ENCODE measurements around the gene KMT2C.
"Not testable (repeated sequence)": the region's sequence is repeated elsewhere in the genome, so short reads cannot be mapped to it uniquely, and the experiment has no call there.

The KMT2C gene

GRCh38 chr7:152424348-152425108, 11.3 kb downstream of the KMT2C start:
- TF ChIP-seq CTCF (IDR thresholded peaks at IDR 0.05; ENCODE audit: low read length): no peak
- no peak for TF ChIP-seq EZH2 (IDR thresholded peaks at IDR 0.05; ENCODE audit: borderline replicate concordance, low read length)
- no peak overlapping the region for H3K27ac ChIP-seq (ENCODE audit: low read depth, low read length, poor library complexity, severe bottlenecking)
- peaks cover 8% of the 10 kb centered on the region for H3K4me1 ChIP-seq (ENCODE audit: insufficient read depth, low read length, severe bottlenecking)
- no peaks in the 10 kb centered on the region for H3K27me3 ChIP-seq (ENCODE audit: insufficient read depth, low read length)
- H3K4me3 ChIP-seq (ENCODE audit: low read depth, low read length, poor library complexity, severe bottlenecking): no peak overlapping the region
- H3K79me2 ChIP-seq (ENCODE audit: insufficient read depth, low read length): peaks cover 100% of the 10 kb centered on the region
- no peak overlapping the region for H3K9ac ChIP-seq (ENCODE audit: low read length)
- H3K9me3 ChIP-seq (ENCODE audit: low read length): peaks cover 28% of the 10 kb centered on the region
- no peak overlapping the region for H2AFZ ChIP-seq (ENCODE audit: low read length)
- peaks cover 3% of the 10 kb centered on the region; the same call in 1 of the 2 replicates for H4K20me1 ChIP-seq (ENCODE audit: insufficient read depth, low read length)
- peaks cover 50% of the 10 kb centered on the region for H3K36me3 ChIP-seq (ENCODE audit: insufficient read depth, low read length)
- no peaks in the 10 kb centered on the region for H3K9me2 ChIP-seq (ENCODE audit: low read depth, low read length)
- H3F3A ChIP-seq (ENCODE audit: insufficient read depth, low read length): no peaks in the 10 kb centered on the region
- H3K4me2 ChIP-seq (ENCODE audit: low read length): no peak overlapping the region

- Histone ChIP-seq H3K27me3 (ENCODE audit: insufficient read depth, low read length) (no peaks in the 10 kb centered on the region), H3K9me2 (ENCODE audit: low read depth, low read length) (no peaks in the 10 kb centered on the region), H3F3A (ENCODE audit: insufficient read depth, low read length) (no peaks in the 10 kb centered on the region), H3K79me2 (ENCODE audit: insufficient read depth, low read length) (peaks cover 100% of the 10 kb centered on the region), H3K4me1 (ENCODE audit: insufficient read depth, low read length, severe bottlenecking) (peaks cover 4% of the 10 kb centered on the region), H3K36me3 (ENCODE audit: insufficient read depth, low read length) (peaks cover 54% of the 10 kb centered on the region), H2AFZ (ENCODE audit: low read length) (no peak overlapping the region), H3K9me3 (ENCODE audit: low read length) (peaks cover 28% of the 10 kb centered on the region), H3K27ac (ENCODE audit: low read depth, low read length, poor library complexity, severe bottlenecking) (no peak overlapping the region), H3K4me2 (ENCODE audit: low read length) (no peak overlapping the region), H3K4me3 (ENCODE audit: low read depth, low read length, poor library complexity, severe bottlenecking) (no peak overlapping the region), H4K20me1 (ENCODE audit: insufficient read depth, low read length) (peaks cover 3% of the 10 kb centered on the region; the same call in 1 of the 2 replicates), H3K9ac (ENCODE audit: low read length) (no peak overlapping the region)
- TF ChIP-seq EZH2 (IDR thresholded peaks at IDR 0.05; ENCODE audit: borderline replicate concordance, low read length) (no peak), CTCF (IDR thresholded peaks at IDR 0.05; ENCODE audit: low read length) (no peak)
Observed at GRCh38 chr7:152423991-152424347, 11.8 kb downstream of the KMT2C start.

- H3K4me3 ChIP-seq (ENCODE audit: low read depth, low read length, poor library complexity, severe bottlenecking); H3K9ac ChIP-seq (ENCODE audit: low read length); H3K4me1 ChIP-seq (ENCODE audit: insufficient read depth, low read length, severe bottlenecking); H3K27me3 ChIP-seq (ENCODE audit: insufficient read depth, low read length); H3K27ac ChIP-seq (ENCODE audit: low read depth, low read length, poor library complexity, severe bottlenecking); H4K20me1 ChIP-seq (ENCODE audit: insufficient read depth, low read length); H3K9me2 ChIP-seq (ENCODE audit: low read depth, low read length); H2AFZ ChIP-seq (ENCODE audit: low read length); H3F3A ChIP-seq (ENCODE audit: insufficient read depth, low read length); H3K4me2 ChIP-seq (ENCODE audit: low read length): not testable (repeated sequence)
- H3K36me3 ChIP-seq (ENCODE audit: insufficient read depth, low read length): peaks cover 61% of the 10 kb centered on the region
- H3K79me2 ChIP-seq (ENCODE audit: insufficient read depth, low read length): peaks cover 100% of the 10 kb centered on the region
- peaks cover 28% of the 10 kb centered on the region for H3K9me3 ChIP-seq (ENCODE audit: low read length)
Observed at GRCh38 chr7:152423171-152423570, 12.6 kb downstream of the KMT2C start.

GRCh38 chr7:152420950-152421349, 14.9 kb downstream of the KMT2C start:
- not testable (repeated sequence) for H4K20me1 ChIP-seq (ENCODE audit: insufficient read depth, low read length); H3K4me2 ChIP-seq (ENCODE audit: low read length); H3K27me3 ChIP-seq (ENCODE audit: insufficient read depth, low read length); H3K9me2 ChIP-seq (ENCODE audit: low read depth, low read length); H3K4me1 ChIP-seq (ENCODE audit: insufficient read depth, low read length, severe bottlenecking); H3K9ac ChIP-seq (ENCODE audit: low read length); H2AFZ ChIP-seq (ENCODE audit: low read length); H3K4me3 ChIP-seq (ENCODE audit: low read depth, low read length, poor library complexity, severe bottlenecking); H3K27ac ChIP-seq (ENCODE audit: low read depth, low read length, poor library complexity, severe bottlenecking); H3F3A ChIP-seq (ENCODE audit: insufficient read depth, low read length)
- Histone ChIP-seq H3K36me3 (ENCODE audit: insufficient read depth, low read length) (peaks cover 61% of the 10 kb centered on the region), H3K79me2 (ENCODE audit: insufficient read depth, low read length) (peaks cover 98% of the 10 kb centered on the region), H3K9me3 (ENCODE audit: low read length) (peaks cover 28% of the 10 kb centered on the region)
